HG03280 (cell line): Measurements from ENCODE around the gene BMP5.

Experiments used
- ATAC-seq: cut with Tn5 transposase; IDR thresholded peaks from one replicate; pipeline ENCODE4 v1.9.1; 2021; ENCODE audit warnings: mild to moderate bottlenecking, moderate library complexity; ENCODE audit not compliant: unreplicated experiment

BMP5 gene

GRCh38 chr6:55729665-55730064 lies 145.7 kb downstream of the BMP5 start:
- no peak for ATAC-seq

- ATAC-seq = no peak
Observed at GRCh38 chr6:55726144-55726543, 149.2 kb downstream of the BMP5 start.

- ATAC-seq = no peak
Observed at GRCh38 chr6:55714831-55715230, 160.6 kb downstream of the BMP5 start.

- no peak for ATAC-seq
Observed at GRCh38 chr6:55713436-55713835, 162.0 kb downstream of the BMP5 start.

- no peak for ATAC-seq
Observed at GRCh38 chr6:55708711-55709110, 166.7 kb downstream of the BMP5 start.

GRCh38 chr6:55705451-55706440 lies 169.6 kb downstream of the BMP5 start:
- no peak for ATAC-seq

- ATAC-seq = no peak
Observed at GRCh38 chr6:55704421-55704820, 171.0 kb downstream of the BMP5 start.
